AG04450 (cell line): Measurements from ENCODE around the gene CACNA1D. TPM values are rescaled to one million over a fixed set of nuclear protein-coding genes. Genes with fewer than 3 reads are reported as not detected.

Experiments
- CTCF ChIA-PET: fragments of 300-600, 350-600 bp; formaldehyde crosslinking; extraction: SDS; loops from one replicate; lab custom pipeline; 2022; ENCODE audit warnings: antibody characterized with exemption, inconsistent platforms; lab: Charles Lee
- POLR2A ChIA-PET: fragments of 350-600 bp; formaldehyde crosslinking; extraction: SDS; loops from one replicate; lab custom pipeline; 2021; ENCODE audit warnings: antibody characterized with exemption, inconsistent platforms; lab: Yijun Ruan, JAX
- DNase-seq: peaks from one replicate; pipeline ENCODE4 v3.0.0-alpha.2; 2011; ENCODE audit warnings: low read depth, low spot score
- H3K27ac ChIP-seq: one replicate; pipeline ENCODE4 v1.5.1; 2012; ENCODE audit warnings: low read depth, low read length, control low read depth
- H3K27me3 ChIP-seq: one replicate; pipeline ENCODE4 v1.6.0; 2012; ENCODE audit warnings: low read length; ENCODE audit not compliant: control insufficient read depth, insufficient read depth
- H3K4me3 ChIP-seq: 2 replicates; pipeline ENCODE4 v1.5.1; 2011; ENCODE audit warnings: mild to moderate bottlenecking, low read depth, low read length, control low read depth
- H3K9me3 ChIP-seq: 2 replicates; pipeline ENCODE4 v1.5.1; 2012; ENCODE audit warnings: low read length; ENCODE audit not compliant: control insufficient read depth, insufficient read depth
- polyA plus RNA-seq: library from polyadenylated mRNA; depleted of rRNA; stranded (reverse); fragments of >200 nt; gene quantifications from 2 replicates; pipeline ENCODE4 v1.2.3, GENCODE V29; 2011
- TF ChIP-seq, protein P1 (sequence below): IDR thresholded peaks from 2 replicates; pipeline ENCODE4 v1.5.1; 2011; ENCODE audit warnings: low read depth, low read length, control low read depth, inconsistent platforms

Gene CACNA1D
- polyA plus RNA-seq, 1 experiment, result 0.07 TPM

DNA sequence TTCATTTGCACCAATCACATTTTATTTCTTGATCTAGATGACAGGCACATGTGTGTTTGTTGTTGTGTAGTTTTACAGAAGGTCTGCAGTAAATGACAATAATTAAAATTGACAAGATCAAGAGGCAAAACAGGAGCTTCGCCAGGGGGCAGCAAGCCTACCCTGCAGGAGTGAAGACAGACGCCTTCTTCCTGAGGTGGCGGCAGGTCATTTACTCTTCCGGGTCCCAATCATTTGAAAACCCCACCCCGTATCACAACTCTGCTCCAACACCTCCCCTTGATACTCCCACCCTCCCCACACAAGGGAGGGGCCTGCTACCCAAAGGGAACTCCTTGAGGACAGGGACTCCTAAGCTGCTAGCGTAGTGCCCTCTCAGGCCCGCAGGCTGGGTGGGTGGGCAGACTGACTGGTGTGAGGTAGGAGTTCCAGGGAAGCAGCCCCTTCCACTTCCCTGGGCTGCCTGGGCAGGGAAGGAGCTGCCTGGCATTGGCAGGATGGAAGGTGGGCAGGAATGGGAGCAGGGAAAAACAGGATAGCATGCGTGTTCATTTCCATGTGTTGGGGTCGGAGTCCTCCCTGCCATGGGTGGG is 338.7 kb downstream of the CACNA1D start:
- CTCF ChIA-PET, result no interaction called here
- Histone ChIP-seq H3K9me3 (no peaks in the 10 kb centered on the region), H3K27ac (no peak overlapping the region), H3K27me3 (no peaks in the 10 kb centered on the region), H3K4me3 (no peak overlapping the region)
- no peak for DNase-seq
- TF ChIP-seq, protein P1, sequence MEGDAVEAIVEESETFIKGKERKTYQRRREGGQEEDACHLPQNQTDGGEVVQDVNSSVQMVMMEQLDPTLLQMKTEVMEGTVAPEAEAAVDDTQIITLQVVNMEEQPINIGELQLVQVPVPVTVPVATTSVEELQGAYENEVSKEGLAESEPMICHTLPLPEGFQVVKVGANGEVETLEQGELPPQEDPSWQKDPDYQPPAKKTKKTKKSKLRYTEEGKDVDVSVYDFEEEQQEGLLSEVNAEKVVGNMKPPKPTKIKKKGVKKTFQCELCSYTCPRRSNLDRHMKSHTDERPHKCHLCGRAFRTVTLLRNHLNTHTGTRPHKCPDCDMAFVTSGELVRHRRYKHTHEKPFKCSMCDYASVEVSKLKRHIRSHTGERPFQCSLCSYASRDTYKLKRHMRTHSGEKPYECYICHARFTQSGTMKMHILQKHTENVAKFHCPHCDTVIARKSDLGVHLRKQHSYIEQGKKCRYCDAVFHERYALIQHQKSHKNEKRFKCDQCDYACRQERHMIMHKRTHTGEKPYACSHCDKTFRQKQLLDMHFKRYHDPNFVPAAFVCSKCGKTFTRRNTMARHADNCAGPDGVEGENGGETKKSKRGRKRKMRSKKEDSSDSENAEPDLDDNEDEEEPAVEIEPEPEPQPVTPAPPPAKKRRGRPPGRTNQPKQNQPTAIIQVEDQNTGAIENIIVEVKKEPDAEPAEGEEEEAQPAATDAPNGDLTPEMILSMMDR, result no peak
- POLR2A ChIA-PET, result no interaction called here

DNA sequence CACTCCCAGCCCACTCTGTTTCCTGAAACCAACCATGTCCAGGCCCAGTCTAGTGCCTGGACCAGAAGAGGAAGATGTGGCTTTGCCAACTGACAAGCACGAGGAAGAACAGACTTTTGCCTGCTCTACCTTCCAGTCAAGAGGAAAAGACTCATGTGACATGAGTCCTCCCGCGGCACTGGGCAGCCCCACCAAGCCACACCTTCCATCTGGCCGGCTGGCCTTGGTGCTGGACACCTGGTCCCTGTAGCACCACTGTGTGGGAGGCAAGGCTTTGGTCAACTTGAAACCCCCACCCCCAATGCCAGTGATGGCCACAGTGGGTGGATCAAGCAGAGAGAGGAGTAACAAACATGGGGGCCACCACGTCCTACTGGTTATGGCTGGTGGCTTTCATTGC is 339.3 kb downstream of the CACNA1D start:
- no peaks in the 10 kb centered on the region for H3K9me3 ChIP-seq
- no peaks in the 10 kb centered on the region for H3K27me3 ChIP-seq
- ChIA-PET POLR2A (no interaction called here), CTCF (no interaction called here)
- H3K27ac ChIP-seq, result no peak overlapping the region
- H3K4me3 ChIP-seq, result no peak overlapping the region
- TF ChIP-seq, protein P1, result no peak
- no peak for DNase-seq

DNA sequence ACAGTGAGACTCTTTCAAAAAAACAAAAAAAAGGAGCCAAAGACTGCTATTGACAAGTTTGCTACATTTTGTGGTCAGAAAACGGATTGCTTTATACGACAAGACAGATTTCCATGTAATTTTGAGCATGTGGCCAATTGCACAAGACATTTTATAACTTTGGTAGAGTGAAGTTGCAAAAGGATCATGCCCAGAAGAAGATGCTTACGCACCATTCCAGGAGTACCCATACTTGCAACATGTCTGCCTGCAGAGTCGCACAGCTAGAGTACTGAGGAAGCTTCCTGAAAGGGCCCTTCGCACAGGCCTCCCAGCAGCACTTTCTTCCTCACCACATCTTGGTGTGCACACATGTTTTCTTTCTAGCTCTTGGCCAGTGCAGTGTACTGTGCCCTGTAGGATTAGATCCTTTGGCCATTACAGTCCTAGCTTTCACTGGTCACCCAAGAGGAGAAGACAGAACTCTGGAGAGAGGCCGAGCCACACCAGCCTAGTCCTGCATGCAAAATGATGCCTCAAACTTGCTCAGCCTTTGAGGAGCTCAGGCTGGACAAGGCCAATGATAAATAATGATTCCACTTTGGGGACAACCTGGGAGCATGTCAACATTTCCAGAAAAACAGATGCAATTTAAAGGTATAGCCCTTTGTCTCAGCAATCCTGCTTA is 340.2 kb downstream of the CACNA1D start:
- ChIA-PET POLR2A (no interaction called here), CTCF (no interaction called here)
- H3K27me3 ChIP-seq, result no peaks in the 10 kb centered on the region
- TF ChIP-seq, protein P1, result no peak
- no peak overlapping the region for H3K27ac ChIP-seq
- no peak for DNase-seq
- no peak overlapping the region for H3K4me3 ChIP-seq
- no peaks in the 10 kb centered on the region for H3K9me3 ChIP-seq

DNA sequence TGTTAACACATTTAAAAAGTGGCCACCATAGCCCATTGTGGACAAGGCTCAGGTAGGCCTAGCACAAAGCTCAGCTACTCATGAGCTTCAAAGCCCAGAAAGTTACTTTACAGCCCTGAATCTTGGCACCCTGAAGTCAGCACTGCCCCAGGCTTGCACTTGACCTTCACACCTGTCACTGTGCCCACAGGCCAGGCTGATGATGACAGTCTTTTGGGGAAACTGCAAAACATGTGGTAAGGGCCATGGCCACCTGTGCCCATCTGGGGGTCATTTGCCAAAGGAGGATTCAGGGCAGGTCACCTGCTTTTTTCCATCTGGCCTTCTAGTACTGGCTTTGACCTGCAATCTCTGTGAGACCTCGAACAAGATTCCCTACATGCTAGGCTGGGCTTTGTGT is 340.8 kb downstream of the CACNA1D start:
- no peak for DNase-seq
- H3K9me3 ChIP-seq, result no peaks in the 10 kb centered on the region
- no peak overlapping the region for H3K4me3 ChIP-seq
- no peaks in the 10 kb centered on the region for H3K27me3 ChIP-seq
- H3K27ac ChIP-seq, result no peak overlapping the region
- ChIA-PET CTCF (no interaction called here), POLR2A (no interaction called here)
- TF ChIP-seq, protein P1, result no peak

DNA sequence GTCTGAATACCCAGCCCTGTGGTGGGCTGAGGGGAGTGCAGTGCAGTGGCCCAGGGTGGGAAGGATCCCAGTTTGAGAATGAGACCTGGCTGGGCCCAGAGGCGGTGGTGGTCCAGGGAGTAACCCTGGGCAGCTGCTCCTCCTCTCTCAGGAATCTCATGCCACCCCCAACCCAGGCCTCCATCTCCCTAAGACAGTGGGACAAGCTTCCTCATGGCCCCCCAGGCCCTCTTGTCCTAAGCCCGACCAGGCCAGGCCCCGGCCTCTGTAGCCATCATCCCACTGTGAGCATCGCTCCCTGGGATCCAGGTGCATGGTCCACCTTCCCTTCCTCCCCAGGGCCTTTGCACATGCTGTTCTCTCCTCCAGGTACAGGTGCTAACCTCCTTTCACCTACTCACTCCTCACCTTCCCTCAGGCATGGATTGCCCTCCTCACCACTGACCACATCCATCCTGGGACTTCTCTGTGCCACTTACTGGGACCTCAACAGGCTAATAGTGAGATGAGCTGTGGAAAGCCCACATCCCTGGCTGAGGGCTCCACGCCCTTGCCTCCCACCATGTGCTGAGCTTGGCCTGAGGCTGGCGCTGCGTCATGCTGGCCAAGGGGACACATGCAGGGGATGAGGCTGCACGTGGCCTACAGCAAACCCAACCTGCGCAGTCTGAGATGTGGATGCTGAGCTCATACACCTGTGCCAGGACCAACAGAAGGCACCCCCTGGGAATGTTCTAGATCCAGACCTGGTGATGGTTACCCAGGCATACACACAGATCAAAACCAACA is 341.9 kb downstream of the CACNA1D start:
- TF ChIP-seq, protein P1, result no peak
- no peak overlapping the region for H3K4me3 ChIP-seq
- no peak for DNase-seq
- ChIA-PET CTCF (no interaction called here), POLR2A (no interaction called here)
- no peaks in the 10 kb centered on the region for H3K27me3 ChIP-seq
- no peaks in the 10 kb centered on the region for H3K9me3 ChIP-seq
- no peak overlapping the region for H3K27ac ChIP-seq
